HG02642 (cell line): Measurements from ENCODE around the gene ZNF568.

Experiments
- ATAC-seq: cut with Tn5 transposase; IDR thresholded peaks from one replicate; pipeline ENCODE4 v1.9.1; 2021; ENCODE audit warnings: mild to moderate bottlenecking; ENCODE audit not compliant: unreplicated experiment, poor library complexity

ZNF568 gene

DNA sequence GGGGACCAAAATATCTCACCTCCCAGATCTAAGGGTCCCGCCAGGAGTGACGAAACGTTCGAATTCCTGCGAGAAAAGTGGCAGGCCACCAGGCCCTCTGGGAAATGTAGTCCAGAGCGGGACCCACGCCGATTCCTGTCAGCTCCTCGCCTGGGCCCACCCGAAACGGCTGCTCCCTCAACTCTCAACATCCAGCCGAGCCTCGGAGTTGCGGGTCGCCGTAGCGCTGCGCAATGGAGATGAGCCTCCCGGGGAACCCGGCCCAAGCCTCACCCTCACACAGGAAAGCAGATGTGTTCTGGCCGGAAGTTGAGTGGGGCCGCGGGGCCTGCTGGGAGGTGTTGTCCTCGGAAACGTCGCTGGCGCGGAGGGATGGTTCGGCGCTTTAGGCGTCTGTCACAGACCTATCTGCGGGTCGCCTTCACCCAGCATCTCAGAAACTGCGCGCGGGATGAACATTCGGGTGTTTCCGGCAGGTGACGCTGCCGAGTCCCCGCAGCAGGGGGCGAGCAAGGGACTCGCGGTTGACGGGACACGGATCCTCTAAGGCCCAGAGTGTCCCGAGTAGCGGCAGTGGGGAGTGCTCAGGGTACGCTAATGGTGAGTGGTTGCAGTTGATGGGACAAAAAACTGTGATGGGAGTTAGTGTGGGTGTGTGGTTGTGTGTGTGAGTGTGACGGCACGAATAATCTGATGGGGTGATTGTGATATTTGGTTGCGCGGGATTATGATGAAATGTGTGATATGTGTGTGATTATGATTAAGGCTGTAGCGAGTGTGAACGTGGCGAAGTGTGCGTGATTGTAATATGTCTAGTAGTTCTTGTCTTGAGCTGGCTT, at the start of gene ZNF568, which contains the start of gene ZNF829:
Gene ZNF568 (plus strand): TSS at position 341 of the 839 bp plus-strand sequence. CDS start 6,439 bp downstream, outside the sequence.
Gene ZNF829 (minus strand): TSS at position 300 of the 839 bp plus-strand sequence. CDS start 1,124 bp downstream, outside the sequence.
- ATAC-seq = peak; percentile 95

DNA sequence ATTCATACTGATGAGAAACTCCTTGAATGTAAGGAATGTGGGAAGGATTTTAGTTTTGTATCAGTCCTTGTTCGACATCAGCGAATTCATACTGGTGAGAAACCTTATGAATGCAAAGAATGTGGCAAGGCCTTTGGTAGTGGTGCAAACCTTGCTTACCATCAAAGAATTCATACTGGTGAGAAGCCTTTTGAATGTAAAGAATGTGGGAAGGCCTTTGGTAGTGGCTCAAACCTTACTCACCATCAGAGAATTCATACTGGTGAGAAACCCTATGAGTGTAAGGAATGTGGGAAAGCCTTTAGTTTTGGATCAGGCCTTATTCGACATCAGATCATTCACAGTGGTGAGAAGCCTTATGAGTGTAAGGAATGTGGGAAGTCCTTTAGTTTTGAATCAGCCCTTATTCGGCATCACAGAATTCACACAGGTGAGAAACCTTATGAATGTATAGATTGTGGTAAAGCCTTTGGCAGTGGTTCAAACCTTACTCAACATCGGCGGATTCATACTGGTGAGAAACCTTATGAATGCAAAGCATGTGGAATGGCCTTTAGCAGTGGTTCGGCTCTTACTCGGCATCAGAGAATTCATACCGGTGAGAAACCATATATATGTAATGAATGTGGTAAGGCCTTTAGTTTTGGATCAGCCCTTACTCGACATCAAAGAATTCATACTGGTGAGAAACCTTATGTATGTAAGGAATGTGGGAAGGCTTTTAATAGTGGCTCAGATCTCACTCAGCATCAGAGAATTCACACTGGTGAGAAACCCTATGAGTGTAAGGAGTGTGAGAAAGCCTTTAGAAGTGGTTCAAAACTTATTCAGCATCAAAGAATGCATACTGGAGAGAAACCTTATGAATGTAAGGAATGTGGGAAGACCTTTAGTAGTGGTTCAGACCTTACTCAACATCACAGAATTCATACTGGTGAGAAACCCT, 38.9 kb upstream of the ZNF568 start:
- ATAC-seq = no peak

DNA sequence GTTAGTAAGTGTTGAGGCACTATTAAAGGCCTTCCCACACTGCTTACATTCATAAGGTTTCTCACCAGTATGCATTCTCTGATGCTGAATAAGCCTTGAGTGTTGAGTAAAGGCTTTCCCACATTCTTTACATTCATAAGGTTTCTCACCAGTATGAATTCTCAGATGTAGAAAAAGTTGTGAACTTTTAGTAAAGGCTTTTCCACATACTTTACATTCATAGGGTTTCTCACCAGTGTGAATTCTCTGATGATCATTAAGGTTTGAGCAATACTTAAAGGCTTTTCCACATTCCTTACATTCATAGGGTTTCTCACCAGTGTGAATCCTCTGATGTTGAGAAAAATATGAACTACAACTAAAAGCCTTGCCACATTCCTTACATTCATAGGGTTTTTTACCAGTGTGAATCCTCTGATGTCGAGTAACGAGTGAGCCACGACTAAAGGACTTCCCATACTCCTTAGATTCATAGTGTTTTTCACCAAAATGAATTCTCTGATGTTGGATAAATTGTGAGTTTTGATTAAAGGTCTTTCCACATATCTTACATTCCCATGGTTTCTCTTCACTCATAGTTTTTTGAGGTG, 24.3 kb upstream of the ZNF568 start:
- ATAC-seq = no peak

DNA sequence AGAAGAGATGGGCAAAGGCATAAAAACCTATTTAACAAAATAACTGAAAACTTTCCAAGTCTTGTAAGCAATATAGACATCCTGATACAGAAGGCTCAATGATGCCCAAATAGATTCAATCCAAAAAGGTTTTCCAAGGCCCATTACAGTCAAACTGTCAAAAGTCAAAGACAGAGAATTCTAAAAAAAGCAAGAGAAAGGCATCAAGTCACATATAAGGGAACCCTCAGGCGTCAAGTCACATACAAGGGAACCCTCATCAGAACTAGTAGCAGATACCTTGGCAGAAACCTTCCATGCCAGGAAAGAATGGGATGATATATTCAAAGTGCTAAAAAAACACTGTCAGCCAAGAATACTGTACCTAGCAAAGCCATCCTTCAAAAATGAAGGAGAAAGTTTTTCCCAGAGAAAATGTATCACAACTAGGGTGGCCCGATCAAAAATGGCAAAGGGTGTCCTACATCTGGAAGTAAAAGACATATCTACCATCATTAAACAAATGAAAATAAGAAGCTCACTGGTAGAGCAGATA, 21.2 kb upstream of the ZNF568 start:
- ATAC-seq = no peak

DNA sequence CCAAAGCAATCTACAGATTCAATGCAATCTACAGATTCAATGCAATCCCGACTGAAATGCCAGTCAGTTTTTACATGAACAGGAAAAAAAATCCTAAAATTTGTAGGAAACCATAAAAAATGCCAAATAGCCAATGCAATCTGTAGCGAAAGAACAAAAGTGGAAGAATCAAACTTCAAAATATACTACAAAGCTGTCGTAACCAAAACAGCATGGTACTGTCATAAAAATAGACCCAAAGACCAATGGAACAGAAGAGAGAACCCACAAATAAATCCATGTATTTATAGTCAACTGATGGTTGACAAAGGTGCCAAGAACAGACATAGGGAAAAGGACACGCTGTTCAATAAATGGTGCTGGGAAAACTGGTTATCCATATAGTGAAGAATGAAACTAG, 17.7 kb upstream of the ZNF568 start:
- no peak for ATAC-seq

DNA sequence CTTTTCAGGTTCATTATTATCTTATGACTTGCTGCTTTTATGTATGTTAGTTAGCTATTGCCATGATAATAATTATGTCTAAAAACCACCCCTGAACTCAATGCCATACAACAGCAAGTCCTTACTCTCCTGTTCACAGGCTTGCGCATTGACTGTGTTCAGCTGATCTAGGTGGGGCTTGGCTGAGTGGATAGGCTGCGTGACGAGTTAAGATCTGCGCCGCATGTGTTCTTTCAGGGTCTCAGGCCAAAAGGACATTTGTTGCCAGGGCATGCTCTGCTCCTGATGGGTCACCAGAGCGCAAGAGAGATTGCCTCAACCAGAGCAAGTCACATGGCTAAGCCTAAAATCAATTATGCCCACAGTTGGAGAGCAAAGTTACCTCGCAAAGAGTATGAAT, 859 bp downstream of the ZNF568 start:
- no peak for ATAC-seq

DNA sequence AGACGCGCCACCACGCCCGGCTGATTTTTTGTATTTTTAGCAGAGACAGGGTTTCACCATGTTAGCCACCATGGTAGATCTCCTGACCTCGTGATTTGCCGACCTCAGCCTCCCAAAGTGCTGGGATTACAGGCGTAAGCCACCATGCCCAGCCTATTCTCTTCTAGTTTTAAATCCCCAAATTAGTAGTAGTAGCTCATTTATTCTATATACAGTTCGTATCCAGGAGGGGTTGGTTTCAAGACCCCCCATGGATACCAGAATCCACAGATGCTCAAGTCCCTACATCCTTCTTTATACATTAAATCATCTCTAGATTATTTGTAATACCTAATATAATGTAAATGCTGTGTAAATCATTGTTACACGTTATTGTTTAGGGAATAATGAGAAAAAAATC, 2.0 kb downstream of the ZNF568 start:
- no peak for ATAC-seq

DNA sequence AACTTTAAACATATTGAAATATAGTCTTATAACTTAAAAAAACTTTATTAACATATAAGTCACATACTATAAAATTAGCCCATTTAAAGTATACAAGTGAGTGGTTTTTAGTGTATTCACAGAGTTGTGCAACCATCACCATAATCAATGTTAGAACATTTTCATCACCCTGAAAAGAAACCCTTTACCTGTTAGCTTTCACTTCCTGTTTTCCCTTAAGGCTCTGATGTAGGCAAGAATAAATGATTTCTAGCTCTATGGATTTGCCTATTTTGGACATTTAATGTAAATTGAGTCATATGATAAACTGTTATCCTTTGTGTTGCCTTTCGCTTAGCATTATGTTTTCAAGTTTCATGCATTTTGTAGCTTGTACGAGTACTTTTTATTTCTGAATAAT, 15.6 kb downstream of the ZNF568 start:
- ATAC-seq = no peak

DNA sequence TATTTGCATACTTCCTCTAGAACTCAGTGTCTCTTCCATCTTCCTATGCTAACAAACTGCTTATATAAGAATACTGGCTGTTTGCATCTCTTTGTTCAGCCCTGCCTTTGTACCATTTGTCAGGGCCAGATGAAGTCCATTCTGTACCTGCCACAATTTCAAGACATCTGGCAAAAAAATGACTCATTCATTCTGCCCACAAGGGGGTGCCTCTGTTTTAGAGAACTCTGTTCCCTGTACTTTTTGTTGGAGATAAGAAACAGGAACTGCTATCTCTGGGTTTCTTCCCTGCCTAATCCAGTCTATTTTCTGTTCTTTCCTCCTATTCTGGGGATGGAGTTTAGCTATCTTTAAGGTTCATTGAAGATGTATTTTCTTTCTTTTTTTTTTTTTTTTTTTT, 23.0 kb downstream of the ZNF568 start:
- no peak for ATAC-seq

DNA sequence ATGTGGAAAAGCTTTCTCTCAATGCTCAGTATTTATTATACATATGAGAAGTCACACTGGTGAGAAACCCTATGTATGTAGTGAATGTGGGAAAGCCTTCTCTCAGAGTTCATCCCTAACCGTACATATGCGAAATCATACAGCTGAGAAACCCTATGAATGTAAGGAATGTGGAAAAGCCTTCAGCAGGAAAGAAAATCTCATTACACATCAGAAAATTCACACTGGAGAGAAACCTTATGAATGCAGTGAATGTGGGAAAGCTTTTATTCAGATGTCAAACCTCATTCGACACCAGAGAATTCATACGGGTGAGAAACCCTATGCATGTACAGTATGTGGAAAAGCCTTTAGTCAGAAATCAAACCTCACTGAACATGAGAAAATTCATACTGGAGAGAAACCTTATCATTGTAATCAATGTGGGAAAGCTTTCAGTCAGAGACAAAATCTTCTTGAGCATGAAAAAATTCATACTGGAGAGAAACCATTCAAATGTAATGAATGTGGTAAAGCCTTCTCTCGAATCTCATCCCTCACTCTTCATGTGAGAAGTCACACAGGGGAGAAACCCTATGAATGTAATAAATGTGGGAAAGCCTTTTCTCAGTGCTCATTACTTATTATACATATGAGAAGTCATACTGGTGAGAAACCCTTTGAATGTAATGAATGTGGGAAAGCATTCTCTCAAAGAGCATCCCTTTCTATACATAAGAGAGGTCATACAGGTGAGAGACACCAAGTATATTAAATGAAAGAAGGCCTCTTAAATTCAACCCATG, 34.4 kb downstream of the ZNF568 start:
- no peak for ATAC-seq

DNA sequence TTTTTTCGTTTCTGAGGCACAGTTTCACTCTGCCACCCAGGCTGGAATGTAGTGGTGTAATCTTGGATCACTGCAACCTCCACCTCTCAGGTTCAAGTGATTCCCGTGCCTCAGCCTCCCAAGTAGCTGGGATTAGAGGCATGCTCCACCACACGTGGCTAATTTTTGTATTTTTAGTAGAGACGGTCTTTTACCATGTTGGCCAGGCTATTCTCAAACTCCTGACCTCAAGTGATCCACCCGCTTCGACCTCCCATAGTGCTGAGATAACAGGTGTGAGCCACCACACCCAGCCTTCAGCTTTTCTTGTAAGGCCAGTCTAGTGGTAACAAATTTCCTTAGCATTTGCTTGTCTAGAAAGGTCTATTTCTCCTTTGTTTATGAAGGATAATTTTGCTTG, 46.2 kb downstream of the ZNF568 start:
- no peak for ATAC-seq

DNA sequence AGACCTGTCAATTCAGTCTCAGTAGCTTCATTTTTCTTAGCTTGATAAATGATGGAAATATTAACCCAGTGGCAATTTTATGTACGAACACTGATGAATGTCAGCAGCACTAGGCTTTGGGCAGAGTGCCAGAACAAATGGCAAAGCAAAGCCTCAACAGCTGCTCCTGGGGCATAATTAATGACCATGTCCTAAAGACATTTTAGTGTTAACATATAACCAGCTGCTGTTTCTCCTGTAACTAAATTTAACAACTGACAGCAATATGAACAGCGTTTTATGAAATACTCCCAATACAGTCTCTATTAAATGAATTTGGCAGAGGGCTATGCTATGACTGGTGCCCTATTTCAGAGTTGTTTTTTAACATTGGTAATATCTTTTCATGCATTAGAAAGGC, 47.1 kb downstream of the ZNF568 start:
- ATAC-seq = no peak

DNA sequence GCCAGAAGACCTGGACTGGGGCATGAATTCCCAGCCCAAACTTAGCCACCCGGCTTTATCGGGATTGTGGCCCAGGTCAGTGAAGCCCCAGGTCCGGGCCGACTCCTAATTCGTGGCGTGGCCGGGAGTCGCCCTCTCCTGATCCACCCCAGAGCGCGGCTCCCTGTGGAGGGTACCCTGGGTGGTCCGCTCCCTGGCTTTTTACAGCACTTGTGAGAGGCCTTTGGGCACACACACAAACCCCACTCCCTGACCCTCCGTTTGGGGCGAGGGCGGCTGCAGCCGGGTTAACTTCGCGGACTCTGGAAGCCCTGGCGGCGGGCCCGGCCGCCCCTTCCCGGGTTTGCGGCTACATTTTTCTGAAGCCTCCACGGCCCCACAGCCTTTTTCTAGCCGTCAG, 56.4 kb downstream of the ZNF568 start:
- ATAC-seq = no peak

DNA sequence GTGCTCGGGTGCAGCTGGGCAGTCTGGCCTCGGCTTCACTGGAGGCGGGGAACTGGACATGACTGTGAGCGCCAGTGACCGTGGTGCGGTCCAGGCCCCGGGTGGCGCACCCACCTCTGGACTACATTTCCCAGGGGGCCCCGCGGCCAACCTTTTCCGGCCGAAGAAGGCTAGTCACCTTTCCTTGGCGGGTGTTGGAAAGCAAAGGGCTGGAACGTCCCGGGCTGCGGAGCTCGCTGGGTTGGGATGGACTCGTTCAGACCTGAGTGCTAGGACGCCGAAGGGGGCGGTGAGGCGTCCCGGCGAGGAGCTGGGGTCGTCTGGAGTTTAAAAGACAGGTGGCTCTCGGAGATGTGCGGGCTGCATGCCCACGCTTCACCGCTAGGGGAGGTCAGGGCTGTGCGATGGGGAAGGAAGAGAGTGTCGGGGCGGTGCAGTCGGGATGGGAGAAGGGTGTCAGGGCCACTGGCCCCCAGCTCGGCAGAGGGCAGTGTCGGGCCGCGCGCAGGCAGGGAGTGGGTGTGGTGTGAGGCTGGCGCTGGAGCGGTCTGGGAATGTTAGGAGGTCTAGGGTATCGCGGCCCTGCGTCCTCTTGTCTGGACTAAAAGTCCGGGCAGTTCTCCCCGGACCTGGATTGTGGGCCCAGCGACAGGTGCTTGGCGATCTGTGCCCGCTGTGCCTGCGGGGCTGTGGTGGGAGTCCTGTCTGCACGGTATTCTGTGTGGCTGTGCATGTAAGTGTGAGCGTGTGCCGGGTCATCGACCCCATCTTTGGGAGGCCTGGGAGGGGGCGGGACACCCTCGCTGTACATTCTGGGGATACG, 57.1 kb downstream of the ZNF568 start:
- peak; percentile 90 for ATAC-seq

DNA sequence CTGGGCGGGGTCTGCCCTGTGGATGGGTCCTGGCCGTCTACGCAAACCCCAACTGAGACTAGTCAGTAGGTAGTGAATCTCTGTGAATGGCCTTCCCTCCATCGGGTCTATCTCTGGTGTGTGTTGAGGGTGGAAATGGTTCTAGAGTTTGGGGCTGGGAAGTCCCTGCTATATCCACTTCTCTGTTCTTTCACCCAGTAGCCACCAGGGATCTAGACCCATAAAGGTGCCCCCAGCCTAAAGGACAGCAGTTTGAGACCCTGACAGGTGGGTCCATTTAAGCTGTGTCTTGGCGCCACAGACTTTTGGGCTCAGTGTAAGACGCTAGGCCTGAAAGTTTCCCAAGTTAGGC, 57.7 kb downstream of the ZNF568 start:
- no peak for ATAC-seq

DNA sequence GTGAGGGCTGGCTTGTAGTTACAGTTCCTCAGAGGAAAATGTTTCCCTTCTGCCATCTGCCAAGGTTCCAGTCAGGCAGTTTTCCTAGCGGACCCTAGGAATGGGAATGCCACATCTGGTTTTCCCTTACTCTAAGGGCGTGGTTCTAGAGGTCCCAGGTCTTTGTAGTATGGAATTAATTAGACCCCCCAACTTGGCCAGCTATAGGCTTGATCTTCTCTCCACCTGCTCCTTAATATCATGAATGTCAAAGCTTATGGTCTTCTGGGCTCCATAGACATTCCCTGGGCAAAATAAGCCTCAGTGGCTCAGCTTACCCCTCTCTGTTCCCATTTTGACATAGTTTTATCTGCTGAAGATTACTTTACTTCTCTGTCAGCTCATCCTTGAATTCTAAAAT, 70.0 kb downstream of the ZNF568 start:
- no peak for ATAC-seq

DNA sequence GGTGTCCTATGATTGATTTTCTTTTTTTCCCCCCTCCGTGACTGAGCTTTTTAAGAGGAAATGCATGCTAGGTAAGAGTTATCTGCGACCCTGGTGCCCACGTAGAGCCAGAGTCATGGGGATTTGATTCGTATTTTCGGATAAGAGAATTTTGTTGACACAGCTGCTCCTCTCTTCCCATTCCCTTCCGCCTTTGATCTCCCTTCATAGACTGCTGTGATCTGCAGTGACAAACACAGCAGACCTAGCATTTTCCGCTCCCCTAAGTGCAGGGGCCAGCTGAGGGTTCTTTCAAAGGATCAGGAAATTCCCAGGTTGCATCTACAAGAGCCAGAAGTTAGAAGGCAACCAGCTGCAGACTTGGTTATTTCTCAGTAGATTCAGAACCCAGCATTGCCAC, 70.5 kb downstream of the ZNF568 start:
- ATAC-seq = no peak

DNA sequence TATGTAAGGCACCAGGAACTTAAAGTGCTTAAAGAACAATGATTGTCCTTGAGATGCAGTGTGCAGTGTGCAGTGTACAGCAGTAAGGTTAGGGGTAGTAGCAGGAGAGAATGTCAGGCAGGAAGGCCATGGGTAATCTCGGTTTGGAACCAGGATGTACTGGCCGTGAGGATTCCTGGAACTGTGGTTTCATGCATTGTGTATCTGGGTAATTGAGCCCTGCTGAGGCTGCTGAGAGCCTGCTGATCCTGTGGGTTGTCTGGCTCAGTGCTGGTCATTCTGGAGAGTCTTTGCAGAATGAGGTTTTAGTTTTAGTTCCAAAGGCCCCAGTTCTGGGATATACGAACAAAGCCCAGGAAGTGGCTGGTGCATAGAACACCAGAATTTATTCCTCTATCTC, 71.0 kb downstream of the ZNF568 start:
- ATAC-seq = no peak
